GM19324 (cell line): ENCODE measurements around the gene BET1.

Experiments
- ATAC-seq: cut with Tn5 transposase; IDR thresholded peaks from one replicate; pipeline ENCODE4 v1.9.1; 2021; ENCODE audit warnings: mild to moderate bottlenecking, moderate library complexity; ENCODE audit not compliant: unreplicated experiment, low FRiP score

BET1 gene

DNA sequence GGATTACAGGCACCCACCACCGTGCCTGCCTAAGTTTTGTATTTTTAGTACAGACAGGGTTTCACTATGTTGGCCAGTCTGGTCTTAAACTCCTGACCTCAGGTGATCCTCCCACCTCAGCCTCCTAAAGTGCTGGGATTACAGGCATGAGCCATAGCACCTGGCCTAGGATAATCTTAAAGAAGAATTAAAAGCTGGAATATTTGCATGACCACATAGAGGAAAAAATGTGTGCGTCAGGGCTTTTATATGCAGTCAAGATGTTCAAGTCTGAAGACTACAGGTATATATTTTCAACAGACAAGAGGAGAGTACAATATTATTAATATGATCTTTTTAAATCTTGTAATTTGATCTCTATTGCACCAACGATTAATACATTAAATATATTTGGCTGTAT, 43.2 kb downstream of the BET1 start:
- ATAC-seq: no peak

DNA sequence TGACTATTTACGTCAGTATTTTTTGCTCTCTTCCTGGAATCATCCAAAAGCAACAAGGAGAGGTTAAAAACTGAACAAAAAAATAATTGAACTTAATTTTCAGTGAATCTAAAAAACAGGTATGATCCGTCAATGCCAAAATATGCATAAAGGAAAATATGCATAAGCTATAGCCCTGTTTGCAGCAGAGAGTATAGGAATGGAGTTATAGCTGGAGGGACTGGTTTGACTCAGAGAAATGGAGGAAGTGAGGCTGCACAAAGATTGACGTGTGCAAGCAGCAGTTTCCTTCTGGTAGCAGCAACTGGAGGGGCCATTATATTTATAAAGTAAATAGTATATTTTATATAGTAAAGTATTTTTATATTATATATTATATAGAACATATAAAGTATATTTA, 45.5 kb downstream of the BET1 start:
- no peak for ATAC-seq

DNA sequence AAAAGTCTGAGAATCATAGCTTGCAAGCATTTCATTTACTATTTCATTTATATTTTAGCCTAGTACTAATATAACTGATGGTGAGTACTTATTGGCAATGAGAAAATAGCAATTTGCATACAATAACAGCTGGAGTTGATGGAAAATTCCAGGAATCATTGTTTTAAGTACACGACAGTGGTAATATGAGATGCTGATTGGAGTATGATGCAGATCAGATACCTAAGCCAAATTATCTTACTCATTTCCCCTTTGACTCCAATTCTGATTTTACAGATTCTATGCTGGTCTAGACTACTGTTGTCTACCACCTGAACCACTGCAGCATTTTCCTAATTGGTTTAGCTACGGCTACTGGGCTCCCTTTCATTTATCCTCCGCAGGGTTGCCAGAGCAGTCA, 45.9 kb downstream of the BET1 start:
- no peak for ATAC-seq

DNA sequence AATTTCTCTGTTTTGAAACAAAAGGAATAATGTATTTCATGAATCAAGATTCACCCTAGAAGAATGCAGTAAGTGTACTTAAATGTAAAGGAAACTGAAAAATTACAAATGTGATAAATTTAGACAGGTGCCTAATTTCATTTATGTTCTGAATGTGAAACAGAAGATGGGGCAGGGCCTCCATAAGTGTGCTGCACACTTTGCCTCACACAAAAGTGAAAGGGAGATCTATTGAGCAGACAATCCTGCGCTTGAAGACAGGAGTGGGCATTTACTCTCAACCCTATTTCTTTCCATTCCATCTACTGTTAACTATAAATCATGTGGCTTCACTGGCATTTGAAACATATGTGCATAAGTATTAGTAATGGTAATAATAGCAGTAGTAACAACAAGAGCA, 46.4 kb downstream of the BET1 start:
- ATAC-seq: no peak

DNA sequence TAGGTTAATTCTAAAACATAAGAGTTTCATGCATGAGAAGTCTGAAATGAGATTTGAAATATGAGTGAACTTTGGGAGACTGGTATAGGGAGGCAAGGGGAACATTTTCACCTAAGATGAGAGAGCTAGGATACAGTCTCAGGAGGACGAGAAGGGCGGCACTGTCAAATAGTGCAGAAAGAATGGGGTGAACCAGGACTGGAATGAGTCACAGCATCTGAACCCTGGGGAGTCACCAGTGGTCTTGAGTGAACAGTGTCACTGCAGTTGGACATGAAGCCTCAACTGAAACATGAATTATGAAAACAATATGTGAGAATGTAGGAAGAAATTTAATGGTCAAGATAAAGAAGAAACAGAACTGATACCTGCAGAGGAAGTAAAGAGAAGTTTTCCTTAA, 48.9 kb downstream of the BET1 start:
- no peak for ATAC-seq

DNA sequence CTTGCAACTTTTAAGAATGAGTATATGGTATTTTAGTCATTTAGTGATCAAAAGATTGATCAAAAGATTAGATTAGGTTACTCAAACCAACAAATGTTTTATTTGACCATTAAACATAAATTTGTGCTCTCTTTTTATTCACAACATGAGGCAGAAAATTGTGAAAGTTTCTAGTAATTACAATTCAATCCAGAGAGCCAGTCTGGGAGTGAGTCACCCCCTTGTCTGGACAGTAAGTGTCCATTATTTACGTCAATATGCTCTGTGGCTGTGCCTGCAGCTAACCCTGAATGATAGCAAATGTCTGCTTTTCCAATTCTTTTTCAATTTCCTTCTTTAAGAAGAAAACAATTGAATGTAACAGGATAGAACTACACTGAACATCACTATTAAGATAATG, 54.7 kb downstream of the BET1 start:
- ATAC-seq: no peak

DNA sequence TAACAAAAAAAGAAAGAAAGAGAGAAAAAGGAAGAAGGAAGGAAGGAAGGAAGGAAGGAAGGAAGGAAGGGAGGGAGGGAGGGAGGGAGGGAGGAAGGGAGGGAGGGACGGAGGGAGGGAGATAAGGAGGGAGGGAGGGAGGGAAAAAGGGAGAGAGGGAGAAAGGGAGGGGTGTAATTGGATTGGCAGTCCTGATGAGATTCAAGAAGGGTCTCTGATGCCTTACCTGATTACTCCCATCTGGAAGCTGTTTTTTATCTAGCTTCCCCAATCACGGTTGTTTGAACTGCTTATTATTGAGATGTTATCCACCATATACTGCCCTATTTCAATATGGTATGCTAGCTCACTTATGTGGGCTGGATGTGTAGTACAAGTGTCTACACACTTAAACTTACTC, 55.3 kb downstream of the BET1 start:
- no peak for ATAC-seq

DNA sequence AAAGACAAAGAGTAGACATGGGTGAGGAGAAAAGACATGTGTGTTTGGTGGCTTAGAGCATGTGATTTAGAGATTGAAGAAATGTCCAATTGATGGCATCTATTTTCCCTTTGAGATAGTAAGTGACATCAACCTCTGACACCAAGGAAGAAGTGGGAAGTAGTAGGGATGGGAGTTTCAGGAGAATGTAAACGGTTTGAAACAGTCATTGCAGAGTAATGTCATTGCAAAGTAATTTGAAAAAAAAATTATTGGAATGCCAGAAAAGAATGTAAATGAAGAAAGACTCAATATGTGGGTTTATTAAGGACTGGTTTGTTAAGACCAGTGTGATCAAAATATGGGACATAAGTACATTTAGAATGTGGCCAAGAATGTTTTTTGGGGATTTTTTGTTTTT, 56.0 kb downstream of the BET1 start:
- ATAC-seq: no peak

DNA sequence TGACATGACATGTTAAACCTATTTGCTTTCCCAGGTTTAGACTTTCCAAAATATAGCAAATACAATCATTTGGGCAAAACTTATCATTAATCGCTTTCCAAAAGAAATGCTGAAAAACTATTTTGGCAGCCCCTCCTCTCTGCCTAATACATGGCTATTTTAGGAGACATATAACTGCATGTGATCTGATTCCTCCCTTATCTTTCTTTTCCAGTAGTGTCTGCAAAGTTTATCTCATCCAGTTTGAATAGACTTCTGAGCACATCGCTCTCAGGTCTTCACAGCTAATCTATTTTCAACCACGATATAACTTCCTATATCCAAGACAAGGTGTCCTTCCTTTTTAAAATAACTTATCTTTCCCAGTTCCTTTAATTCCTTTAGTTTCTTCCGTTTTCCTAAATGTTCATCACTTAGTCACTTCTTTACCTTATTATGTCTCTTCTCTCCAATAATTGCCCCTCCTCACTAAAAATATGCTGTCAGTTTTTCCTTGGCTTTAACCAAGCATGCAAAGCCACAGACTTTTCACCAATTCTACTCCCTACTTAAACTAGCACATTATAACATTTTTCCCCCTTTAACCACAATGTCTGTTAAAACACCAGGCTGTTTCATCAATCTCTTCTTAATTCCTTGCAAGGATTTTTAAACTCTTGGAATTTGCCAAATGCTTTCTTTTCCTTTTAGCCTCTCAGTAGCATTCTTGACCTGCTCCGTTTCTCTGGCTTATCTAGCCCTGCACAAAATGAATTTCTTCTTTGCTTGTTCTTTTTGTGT, 58.2 kb downstream of the BET1 start:
- ATAC-seq: no peak

DNA sequence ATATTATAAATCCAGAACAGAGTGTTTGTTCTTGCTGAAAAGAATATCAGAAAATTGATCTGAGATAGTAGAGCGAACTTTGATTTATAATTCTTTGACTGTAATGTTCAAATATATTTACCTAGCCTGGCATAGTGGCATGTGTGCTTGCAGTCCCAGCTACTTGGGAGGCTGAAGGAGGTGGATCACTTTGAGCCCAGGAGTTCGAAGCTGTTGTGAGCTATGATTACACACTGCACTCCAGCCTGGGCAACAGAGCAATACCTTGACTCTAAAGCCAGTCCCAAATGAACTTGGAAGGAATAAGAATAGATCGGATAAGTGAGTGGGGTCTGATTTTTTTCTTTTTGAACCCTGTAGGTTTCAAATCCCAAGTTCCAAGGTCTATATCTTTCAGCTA, 59.1 kb downstream of the BET1 start:
- no peak for ATAC-seq

DNA sequence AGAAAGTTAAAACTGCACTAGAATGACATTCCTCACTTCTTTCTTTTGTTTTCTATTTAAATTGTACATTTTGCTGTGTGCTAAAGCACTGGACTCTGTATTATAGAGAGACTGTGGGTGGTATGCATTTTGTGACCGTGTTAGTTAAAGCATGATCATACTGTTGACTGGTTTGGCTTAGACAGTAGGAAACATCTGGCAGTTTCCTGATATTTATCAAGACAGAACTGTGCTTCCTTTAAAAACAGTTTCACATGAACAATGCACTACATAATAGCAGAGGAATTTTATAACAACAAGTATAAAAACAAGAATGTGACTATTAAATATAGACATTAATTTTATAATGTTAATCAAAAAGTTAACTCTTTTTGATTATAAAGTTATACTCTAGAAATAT, 59.5 kb downstream of the BET1 start:
- ATAC-seq: no peak

DNA sequence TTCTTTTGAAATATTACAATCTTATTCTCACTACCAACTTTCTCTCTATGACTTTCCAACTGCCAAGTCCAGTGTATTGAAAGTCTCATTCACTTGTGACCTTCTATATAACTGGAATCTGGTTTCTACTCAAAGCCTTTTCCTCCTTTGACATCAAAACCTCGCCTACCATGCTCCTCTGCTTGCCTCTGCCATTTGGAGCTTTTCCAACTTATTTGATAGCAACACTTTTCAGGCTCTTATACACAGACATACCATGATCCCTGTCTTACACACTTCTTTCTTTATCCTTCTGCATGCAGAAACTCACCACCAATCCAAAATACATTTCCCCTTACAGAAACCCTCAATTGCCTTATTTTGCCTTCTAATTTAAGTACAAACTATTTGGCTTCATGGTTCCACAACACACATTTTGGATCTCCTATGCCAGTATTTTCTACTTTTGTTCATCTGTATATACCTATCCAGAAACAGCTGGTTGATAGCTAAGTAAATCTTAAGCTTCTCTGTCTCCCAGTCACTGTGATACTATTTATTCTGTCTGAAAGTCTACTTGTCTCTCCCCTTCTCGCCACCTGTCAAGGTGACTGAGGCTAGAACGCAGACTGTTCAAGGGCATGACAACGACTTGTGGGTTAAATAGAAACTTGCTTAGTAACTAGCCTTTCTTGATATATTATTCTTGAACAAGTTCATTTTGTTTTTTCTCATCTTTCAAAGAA, 60.2 kb downstream of the BET1 start:
- no peak for ATAC-seq
